ENCODE data around the gene RAP1GAP.

RAP1GAP gene

DNA sequence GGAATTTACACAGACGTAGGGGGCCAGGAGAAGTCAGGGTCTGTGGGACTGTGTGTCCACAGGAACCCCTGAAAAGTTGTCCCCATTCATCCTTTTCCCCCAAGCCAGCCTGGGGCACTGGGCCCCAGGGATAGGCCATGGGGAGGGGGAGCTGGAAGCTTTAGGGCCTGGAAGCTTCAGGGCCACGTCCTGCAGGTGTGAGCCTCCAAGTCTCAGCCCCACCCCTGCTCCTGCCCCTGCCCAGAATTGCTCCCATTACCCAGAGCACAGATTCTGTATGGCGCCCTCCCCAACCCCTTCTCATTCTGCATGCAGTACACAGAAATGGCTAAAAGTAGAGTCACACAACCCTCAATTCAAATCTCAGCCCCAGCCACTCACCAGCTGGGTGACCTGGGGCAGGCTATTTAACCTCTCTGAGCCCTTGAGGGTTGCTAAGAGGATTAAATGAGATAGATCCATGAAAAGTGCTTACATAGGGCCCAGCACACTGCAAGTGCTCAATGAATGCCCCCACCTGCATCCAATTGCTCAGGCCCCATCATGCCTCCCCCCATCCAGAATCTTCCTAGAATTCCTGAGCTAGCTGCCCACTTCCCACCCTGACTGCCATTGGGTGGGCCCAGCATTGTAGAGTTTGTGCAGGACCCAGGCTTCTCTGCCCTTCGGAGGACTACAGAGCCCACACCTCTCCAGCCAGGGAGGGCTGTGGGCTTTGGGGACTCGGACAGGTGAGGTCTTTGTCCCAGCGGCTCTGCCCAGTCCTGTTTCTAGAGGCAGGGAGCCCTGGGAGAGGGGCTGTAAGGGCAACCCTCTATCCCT lies 6.5 kb downstream of the RAP1GAP start:
- DNase-seq (ENCODE audit: low read depth) = no peak

DNA sequence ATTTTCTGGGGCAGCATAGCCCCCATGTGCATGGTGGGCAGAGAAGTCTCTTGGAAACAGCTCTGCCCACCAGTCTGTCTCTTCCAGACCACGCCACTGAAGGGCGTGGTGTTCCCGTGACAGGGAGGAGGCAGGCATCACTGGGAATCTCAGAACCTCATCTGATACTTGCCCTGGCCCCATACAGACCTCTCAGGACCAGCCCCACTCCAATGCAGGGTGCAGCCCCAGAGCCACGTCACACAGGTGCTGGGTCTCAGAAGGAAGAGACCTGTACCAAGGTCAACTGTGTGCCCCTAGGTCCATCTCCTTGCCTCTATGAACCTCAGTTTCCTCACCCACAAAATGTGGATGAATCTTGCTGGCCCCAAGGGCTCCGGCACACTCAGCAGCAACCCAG lies 7.3 kb downstream of the RAP1GAP start:
- no peak for DNase-seq (ENCODE audit: low read depth)

DNA sequence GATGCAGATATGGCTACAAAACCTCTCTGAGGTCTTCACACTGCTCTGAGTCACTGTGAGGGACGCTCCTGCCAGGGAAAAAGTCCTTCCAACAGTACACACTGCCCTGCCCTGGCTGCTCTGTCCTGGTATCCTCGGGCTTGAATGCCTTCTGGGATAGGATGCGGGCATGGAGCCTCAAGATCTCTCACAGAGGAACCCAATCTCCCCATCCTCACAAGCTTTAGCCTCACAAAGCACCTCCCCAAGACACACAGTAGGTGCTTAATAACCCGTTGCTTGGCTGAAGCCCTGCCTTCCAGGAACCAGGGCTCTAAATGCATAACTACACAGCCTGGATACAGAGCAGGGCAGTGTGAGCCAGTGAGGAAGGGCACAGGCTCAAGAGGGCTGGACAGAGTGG lies 9.2 kb downstream of the RAP1GAP start:
- no peak for DNase-seq (ENCODE audit: low read depth)

DNA sequence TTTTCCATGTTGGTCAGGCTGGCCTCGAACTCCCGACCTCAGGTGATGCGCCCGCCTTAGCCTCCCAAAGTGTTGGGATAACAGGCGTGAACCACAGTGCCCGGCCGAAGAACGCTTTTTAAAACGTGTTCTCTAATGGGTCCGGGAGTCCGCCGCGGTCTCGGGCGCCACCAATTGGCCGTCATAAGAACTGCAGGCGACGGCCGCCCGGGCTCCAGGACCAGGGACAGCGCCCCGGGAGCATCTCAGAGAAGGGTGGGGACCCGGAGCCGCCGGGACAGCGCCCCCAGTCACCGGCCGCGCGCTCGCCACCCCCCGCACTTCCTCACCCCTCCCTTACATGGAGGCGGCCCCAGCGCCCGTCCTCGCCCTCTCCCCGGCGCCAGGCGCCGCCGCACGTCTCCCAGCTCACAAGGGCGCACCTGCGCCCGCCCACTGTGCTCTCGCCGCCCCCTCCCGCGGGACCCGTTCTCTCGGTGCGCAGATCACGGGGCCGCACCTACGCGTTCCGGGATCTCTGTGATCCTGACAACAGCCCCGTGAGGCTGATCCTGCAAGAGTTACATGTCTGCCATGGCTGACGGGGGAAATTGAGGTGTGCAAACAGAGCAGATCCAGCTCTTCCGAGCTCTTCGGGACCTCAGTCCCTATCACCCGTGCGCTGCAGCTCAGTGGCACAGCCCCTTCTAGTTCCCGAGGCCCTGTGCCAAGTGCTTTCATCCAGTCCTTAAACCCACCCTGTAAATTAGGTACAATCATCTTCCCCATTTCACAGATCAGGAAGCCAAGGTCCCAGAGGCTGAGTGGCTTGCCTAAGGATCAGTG lies 9.8 kb downstream of the RAP1GAP start:
- DNase-seq (ENCODE audit: low read depth) = peak; percentile 61

DNA sequence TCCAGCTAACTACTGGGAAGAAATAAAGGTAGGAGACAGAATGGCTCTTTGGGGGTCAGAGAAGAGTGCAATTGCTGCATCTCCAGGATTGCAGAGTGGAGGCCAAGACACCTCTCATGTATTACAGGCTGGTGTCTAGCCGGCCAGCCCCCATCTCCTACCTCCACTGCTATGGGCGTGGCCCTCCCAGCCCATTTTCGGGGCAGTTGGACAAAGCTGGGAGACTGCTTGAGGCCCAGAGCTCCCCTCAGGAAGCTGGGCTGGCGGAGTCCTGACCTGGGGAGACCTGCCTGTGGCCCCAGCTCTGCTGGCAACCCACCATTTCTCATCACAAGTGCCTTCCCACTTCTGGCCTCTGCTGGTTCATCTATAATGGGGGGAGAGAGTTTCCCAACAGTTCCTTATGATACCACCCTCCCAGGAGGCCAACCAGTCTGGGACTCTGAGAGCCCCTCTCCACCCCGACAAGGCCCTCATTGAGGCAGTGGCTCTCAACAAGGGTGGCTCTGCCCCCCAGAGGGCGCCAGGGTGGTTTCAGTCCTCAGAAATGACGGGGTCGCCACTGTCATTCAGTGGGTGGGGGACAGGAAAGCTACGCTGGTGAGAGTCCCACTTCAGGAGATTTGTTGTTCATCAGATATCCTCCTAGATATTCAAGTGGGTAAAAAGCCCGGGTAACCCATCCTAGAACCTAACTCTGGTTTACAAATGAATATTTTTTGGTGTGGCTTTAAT lies 11.5 kb downstream of the RAP1GAP start:
- no peak for DNase-seq (ENCODE audit: low read depth)

DNA sequence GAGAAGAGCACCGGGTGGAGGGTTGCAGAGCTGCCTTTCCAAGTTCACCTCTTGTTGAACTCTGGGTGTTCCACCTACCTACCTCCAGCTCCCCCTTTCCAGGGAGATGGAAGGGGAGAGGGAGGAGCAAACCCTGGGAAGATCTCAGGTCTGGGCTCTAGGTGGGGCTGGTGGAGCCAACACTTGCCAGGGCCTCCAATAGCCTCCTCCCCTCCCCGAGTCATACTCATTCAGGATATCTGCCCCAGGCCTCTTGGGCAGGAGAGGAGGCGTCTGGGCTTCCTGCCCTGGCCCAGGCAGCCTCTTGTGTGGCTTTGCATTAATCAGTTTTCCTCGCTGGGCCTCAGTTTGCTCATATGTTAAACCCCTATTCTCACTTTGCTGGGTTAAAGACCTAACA lies 13.4 kb downstream of the RAP1GAP start:
- no peak for DNase-seq (ENCODE audit: low read depth)

DNA sequence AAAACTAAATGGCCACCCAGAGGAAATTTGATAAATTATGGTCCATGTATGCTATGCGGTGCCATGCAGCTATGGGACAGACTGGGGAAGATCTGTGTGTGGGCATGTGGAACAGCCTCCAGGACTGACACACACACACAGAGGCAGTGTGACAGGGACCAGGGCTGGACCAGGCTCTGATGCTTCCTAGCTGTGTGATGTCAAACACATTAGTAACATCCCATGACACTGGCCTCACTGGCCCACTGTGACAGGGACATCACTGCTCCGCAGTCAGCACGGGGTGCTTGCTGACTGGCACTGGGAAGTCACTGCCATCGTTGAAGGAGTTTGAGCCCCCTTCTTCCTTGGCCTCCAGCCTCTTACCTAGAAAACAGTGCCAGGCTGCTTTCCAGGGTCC lies 13.9 kb downstream of the RAP1GAP start:
- no peak for DNase-seq (ENCODE audit: low read depth)

DNA sequence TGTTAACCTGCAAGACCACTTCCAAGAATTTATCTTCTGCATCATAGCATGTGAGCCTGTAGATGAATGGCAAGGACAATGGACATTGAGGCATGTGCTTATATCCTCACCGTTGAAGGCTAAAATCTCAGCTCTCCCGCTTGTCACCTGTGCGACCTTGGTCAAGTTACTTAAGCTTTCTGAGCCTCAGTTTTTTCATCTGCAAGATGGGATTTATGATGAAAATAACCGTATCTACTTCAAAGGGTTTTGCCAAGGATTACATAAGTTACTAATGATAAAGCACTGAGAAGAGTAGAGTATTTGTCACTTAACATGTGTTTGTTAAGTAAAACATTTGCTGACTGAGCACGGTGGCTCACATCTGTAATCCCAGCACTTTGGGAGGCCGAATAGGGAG lies 14.9 kb downstream of the RAP1GAP start:
- DNase-seq (ENCODE audit: low read depth) = no peak

DNA sequence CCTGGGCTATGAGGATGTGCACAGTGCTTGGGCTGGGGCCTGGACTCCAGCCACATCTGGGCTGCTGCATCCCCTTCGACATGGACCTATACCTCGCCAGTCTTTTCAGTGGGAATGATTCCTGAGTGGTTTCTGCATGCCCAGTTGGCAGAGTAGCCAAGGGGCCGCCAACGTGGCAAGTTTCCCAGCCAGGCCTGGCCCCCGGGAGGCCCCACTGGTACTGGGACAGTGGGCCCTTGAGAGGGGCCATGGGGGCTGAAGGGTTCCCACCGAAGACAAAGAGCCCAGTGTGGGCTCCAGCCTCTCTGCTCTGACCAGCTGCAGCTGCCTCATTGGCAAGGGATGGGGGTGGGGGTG lies 15.4 kb downstream of the RAP1GAP start:
- no peak for DNase-seq (ENCODE audit: low read depth)

DNA sequence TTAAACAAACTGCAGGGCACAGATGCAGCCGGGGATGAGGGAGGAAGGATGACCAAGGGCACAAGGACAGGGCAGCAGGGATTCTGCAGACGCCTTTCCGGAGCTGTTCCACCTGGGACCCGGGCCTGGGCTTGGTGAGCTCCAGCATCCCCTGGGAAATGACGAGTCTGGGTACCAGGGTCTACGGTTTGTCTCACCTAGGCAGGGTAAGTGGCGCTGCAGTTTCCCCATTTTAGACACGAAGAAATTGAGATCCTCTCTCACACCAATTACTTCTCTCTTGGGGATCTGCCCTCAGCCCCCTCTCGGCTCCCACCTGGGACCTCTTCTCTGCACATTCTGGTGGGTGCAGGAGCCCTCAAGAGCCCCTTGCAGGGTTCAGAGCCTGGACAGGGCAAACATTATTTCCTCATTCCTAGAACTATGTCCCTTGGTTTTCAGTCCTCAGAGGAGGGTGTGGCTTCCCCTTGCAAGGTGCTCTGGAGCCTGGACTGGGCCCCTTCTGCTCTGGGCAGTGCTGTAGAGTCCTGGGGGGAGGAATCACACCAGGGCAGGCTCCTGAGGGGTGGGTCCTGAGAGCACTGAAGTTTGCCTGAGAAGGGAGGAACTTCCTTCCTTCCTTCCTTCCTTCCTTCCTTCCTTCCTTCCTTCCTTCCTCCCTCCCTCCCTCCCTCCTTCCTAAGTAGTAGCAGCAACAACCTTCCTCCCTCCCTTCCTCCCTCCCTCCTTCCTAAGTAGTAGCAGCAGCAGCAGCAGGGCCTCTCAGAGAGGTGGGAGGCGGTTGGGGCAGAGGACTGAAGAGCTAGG lies 16.0 kb downstream of the RAP1GAP start:
- no peak for DNase-seq (ENCODE audit: low read depth)

DNA sequence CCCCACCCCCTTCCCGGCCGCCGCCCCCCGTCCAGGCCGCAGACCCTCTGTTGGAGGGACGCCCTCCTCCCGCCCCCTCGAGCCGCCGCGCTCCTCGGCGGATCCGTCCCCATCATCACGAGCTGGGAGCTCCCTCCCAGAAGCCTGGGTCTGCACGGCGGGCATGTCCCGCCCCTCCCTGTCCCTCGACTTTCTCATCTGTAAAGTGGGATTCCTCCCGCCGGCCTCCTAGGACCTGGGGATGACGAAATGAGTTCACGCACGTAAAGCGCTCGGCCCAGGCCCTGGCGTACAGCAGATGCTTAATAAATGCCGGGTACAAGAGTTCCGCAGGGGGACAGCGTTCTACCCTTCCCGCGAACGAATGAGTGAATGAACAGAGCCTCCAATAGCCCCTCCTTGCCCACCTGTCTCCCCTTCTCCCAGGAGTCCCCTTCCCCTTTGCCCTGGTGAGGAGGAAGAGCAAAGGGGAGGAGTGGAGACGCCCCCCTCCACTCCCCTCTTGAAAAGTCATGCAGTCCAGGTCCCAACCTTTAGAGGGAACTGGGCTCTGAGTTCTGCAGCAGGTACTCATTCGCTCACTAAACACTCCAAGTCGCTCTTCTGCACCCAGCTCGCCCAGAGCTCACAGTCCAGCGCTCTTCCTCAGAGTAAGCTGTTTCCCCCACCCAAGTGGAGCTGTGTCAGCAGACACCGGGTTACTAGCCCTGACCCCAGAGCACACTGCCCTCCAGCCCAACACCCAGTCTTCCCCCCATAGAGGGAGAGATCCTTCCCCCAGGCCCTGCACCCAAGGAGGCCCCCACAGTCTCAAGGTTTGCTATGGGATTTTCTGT lies 16.8 kb downstream of the RAP1GAP start:
- DNase-seq (ENCODE audit: low read depth) = no peak

DNA sequence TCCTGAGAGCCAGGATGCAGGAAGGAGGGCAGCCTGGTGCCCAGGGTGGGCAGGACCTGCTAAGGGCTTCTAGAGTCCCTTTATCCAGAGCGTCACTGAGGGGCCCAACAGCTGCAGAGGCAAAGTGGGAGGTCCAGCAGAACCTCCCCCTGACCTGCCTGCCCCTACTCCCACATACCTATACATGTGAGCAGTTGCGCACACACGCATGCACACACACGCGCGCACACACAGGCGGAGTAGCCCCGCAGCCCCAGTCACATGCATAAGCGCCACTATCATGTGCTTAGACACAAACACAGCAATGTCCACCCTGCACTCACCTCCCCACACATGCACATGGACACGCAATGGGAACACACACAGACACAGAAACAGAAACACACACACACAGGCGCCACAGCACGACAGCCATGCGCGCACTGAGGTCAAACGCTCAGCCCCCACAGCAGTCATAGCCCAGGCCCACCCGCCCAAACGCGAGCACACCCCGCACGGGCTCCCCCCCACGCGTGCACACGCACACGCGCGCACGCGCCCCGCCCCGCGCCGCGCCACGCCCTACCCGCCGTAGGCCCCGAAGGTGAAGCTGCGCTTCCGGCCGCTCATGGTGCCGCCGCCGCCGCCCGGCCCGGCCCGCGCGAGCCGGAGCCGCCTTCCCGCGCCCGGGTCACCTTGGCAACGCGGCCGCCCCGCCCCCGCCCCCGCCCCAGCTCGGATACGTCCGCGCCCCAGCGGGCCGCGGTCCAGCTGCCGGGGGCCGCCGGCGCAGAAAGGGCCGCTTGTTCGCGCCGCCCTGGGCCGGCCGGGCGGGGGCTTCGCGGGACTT lies 17.7 kb downstream of the RAP1GAP start:
- DNase-seq (ENCODE audit: low read depth) = peak; percentile 30

DNA sequence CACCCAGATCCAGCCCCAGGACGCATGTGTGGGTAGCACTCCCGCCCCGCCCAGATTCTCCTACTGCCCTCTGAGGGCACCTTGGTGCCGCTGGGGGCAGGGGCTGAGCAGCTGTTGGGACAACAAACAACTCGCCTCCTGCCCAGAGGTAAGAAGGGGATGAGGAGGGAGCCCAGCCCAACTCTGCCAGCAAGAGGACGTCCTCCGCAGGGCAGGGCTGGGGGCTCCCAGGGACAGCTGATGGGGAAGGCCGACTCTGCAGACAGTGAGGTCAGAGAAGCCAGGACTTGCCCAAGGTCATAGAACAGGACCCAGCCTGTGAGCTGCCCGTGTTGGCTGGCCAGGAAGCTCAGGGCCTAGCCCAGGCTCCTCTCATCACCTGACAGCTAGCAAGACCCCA lies 18.8 kb downstream of the RAP1GAP start:
- DNase-seq (ENCODE audit: low read depth) = no peak

DNA sequence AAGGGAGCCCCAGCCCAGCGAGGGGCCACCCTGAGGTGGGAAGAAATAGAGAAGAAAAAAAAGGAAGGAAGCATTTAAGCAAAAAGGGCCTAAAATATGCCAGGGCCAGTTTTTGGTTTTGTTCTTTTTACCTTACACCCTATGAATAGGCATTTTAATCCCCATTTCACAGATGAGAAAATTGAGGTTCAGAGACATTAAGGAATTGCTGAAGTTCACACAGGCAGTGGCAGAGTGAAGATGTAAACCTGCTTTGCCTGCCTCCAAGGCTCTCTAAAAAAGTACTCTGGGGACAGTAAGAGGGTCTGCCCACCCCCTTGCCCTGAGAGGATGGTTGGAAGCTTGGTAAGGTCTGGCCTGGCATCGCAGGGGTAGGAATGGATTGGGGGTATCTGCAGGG lies 19.8 kb downstream of the RAP1GAP start:
- no peak for DNase-seq (ENCODE audit: low read depth)

DNA sequence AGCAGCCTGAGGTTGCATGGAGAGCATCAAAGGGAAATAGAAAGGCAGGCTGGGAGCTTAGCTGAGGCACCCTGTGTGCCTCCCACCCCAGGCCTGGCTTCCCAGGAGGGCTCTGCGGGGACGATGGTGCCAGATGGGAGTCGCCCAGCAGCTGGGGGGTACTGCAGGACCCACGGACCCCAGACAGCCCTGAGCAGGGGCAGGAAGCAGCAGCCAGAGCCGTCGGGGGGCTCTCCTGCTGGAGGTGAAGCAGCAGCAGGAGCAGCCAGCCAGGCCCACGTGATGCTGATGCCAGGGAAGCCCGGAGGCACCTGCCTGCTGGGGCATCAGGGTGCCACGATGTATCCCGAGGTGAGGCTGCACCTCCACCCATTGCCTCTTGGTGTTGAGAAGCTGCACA lies 20.4 kb downstream of the RAP1GAP start:
- DNase-seq (ENCODE audit: low read depth) = no peak

DNA sequence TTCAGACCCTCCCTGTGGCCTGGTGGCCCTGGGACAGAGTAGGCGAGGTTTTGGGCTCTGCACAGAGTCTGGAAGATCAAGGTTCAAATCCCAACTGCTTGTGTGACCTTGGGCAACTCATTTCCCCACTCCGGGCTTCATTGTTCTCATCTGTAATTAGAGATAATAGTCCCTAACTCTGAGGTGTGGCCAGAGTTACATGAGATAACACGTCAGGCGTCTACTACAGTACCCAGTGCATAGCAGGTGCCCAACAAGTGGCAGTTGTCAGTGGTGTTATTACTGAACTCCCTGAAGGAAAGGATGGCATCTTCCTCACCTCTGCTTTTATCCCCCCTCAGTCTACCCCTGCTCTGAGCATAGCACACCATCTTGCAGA lies 20.8 kb downstream of the RAP1GAP start:
- no peak for DNase-seq (ENCODE audit: low read depth)

DNA sequence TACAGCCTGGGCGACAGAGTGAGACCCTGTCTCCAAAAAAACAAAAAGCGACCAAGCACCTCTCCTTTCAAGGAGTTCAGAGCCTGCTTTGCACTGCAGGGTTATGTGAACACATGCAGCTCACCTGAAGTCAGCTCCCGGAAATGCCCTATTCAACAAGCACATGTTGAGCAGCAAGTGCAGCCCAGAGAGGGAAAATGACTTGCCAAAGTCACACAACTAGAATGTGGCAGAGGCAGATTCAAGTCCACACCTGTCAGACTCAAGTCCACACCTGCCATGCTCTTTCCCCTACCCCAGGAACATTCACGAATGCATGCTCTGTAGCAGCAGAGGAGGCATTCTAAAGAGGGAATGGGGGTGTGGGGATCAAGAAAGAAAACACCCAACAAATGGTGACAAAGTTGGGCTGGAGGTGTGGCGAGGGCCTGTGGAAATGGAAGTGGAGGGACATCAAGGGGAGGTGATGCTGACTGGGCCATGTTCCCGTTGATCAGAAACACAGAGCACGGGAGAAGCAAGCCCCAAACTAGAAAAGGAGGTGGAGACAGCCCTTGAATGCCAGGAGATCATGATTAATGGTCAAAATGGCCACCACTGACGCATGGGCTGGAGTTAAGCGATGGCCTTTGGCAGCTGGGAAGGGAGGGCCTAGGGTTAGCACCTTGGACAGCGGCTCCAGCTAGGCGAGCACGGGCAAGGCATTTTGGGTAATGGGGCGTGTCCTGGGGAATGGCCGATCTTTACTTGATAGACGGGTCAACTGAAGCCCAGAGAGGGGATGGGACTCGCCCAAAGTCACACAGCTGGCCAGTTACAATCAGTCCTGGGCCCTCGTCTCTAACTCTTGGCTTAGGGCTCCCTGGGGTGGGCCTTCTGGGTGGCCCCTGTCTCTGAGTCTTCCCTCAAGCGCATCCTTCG lies 21.5 kb downstream of the RAP1GAP start:
- DNase-seq (ENCODE audit: low read depth) = no peak

DNA sequence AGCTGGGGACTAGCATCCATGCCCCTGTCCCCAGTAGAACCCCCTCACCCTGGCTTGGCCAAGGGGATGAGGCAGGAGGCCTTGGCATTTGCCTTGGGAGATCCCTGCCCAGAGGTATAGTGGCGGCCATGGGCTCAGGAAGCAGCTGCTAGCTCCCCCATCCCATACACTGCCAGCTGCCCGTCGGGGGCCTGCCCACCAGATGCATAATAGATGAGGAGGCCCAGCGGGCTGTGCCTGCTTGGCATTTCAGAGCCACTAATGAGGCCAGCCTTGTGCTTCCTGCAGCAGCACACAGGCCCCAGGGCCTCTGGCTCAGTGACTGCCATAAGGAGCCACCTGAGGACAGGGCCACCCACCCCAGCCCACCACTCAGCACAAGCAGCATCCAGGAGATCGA lies 23.6 kb downstream of the RAP1GAP start:
- no peak for DNase-seq (ENCODE audit: low read depth)

DNA sequence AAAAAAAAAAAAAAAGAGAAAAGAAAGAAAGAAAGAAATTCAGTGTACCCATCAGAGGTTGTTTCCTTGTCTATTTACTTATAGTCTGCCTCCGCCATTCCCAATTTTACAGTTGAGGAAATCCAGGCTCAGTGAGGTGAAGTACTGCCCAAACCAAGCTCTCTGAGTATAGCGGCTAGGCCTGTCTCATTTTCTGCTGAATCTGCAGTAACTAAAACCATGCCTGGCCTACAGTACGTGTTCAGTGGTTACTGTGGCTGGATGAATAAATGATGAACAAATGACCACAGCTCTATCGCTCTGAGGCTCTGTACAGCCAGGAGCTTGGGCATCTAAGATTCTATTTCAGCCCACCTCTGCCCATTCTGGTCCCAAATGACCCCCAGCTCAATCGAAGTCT lies 24.3 kb downstream of the RAP1GAP start:
- DNase-seq (ENCODE audit: low read depth) = no peak
